Measurements from ENCODE around the gene UBE2C. TPM values are rescaled to one million over a fixed set of nuclear protein-coding genes. Genes with fewer than 3 reads are reported as not detected.

The UBE2C gene
- total RNA-seq, 1 donor from 2014 or later, result 22.9 TPM

DNA sequence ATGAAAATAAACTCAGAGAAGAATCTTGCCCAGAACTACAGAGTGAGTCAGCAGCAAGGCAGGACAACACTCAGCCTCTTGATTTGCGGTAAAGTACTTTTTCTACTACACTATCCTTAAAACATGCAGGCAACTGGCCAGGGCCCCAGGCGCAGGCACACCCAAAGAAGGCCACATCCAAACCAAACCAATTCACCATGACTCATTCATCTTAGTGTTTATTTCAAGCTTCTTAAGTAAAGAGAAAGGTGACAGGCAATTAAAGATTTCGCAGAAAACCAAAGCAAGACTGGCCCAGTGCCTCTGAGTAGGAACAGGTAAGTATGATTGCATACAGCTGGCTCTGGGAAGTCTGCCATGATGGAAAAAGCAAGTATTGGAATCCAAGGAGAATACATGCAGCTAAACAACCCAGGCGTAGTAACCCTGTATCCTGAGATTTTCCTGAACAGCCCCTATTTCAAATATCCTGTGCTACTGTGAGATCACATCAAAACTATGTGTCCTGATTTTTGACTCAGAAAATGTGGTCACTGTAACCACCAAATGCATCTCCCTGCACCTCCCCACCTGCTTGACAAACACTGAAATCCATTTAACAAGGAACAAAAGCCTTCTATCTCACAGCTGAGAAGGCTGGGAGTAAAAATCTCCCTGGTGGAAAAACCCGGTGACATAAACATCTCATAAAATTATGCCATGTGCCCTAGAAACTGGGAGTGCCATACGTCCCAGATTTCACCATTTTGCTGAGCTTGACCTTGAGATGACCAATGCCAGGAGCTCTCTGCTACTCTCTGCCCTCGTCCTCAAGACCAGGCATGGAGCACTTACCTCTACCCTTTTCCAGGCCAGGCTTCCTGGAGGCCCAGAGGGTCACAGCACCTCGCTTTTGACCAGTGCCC lies 33.2 kb upstream of the UBE2C start:
- TF ChIP-seq, protein P1, sequence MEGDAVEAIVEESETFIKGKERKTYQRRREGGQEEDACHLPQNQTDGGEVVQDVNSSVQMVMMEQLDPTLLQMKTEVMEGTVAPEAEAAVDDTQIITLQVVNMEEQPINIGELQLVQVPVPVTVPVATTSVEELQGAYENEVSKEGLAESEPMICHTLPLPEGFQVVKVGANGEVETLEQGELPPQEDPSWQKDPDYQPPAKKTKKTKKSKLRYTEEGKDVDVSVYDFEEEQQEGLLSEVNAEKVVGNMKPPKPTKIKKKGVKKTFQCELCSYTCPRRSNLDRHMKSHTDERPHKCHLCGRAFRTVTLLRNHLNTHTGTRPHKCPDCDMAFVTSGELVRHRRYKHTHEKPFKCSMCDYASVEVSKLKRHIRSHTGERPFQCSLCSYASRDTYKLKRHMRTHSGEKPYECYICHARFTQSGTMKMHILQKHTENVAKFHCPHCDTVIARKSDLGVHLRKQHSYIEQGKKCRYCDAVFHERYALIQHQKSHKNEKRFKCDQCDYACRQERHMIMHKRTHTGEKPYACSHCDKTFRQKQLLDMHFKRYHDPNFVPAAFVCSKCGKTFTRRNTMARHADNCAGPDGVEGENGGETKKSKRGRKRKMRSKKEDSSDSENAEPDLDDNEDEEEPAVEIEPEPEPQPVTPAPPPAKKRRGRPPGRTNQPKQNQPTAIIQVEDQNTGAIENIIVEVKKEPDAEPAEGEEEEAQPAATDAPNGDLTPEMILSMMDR (IDR thresholded peaks at IDR 0.05; ENCODE audit: unreplicated experiment), result no peak
- H3K27ac Mint-ChIP-seq (ENCODE audit: unreplicated experiment), result no peak overlapping the region
- DNase-seq (ENCODE audit: low spot score), result no peak
- H3K27me3 Mint-ChIP-seq (ENCODE audit: unreplicated experiment), result peaks cover 10% of the 10 kb centered on the region
- H3K9me3 Mint-ChIP-seq (ENCODE audit: unreplicated experiment), result no peaks in the 10 kb centered on the region
- no peaks in the 10 kb centered on the region for H3K36me3 Mint-ChIP-seq (ENCODE audit: low read depth, unreplicated experiment)
- peaks cover 2% of the 10 kb centered on the region for H3K4me1 Mint-ChIP-seq (ENCODE audit: unreplicated experiment)
- H3K4me3 Mint-ChIP-seq (ENCODE audit: unreplicated experiment), result no peak overlapping the region

DNA sequence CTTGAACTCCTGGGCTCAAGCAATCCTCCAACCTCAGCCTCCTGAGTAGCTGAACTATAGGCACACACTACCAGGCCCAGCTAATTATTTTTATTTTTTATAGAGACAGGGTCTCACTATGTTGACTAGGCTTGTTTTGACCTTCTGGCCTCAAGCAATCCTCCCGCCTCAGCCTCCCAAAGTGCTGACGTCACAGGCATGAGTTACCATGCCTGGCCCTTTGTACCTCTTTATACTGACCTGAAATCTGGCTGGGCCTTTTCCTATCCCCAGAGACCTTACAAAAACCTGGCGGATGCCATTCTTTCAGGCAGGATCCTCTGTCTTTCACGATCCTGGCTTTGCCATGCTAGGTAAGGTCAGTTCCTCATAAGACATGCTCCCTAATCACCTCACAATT lies 32.3 kb upstream of the UBE2C start:
- H3K4me3 Mint-ChIP-seq (ENCODE audit: unreplicated experiment), result no peak overlapping the region
- no peak overlapping the region for H3K27ac Mint-ChIP-seq (ENCODE audit: unreplicated experiment)
- TF ChIP-seq, protein P1 (IDR thresholded peaks at IDR 0.05; ENCODE audit: unreplicated experiment), result no peak
- H3K36me3 Mint-ChIP-seq (ENCODE audit: low read depth, unreplicated experiment), result no peaks in the 10 kb centered on the region
- H3K4me1 Mint-ChIP-seq (ENCODE audit: unreplicated experiment), result peaks cover 2% of the 10 kb centered on the region
- peaks cover 8% of the 10 kb centered on the region for H3K27me3 Mint-ChIP-seq (ENCODE audit: unreplicated experiment)
- H3K9me3 Mint-ChIP-seq (ENCODE audit: unreplicated experiment), result no peaks in the 10 kb centered on the region
- DNase-seq (ENCODE audit: low spot score), result no peak

DNA sequence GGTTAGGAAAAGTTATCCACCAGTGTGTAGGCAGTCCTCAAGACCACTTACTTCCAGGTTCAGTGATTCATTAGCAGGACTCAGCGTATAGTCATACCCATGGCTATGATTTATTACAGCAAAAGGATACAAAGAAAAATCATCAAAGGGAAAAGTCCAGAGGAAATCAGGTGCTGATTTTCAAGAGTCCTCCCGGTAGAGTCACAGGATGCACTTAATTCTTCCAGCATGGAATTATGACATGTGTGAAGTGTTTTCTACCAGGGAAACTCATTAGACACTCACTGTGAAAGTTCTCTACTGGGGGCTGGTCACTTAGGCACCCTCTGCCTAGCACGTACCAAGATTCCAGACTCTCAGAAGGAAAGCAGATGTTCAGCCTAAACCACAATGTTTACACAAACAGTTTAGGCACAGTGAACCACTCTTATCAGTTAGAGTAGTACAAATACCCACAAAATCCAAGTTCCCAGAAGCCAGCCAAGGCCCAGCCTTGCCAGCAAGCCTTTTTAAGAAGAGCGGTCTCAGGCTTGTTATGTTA lies 31.0 kb upstream of the UBE2C start:
- no peak overlapping the region for H3K27ac Mint-ChIP-seq (ENCODE audit: unreplicated experiment)
- peaks cover 8% of the 10 kb centered on the region for H3K27me3 Mint-ChIP-seq (ENCODE audit: unreplicated experiment)
- H3K4me3 Mint-ChIP-seq (ENCODE audit: unreplicated experiment), result no peak overlapping the region
- no peaks in the 10 kb centered on the region for H3K9me3 Mint-ChIP-seq (ENCODE audit: unreplicated experiment)
- no peak for DNase-seq (ENCODE audit: low spot score)
- peaks cover 2% of the 10 kb centered on the region for H3K4me1 Mint-ChIP-seq (ENCODE audit: unreplicated experiment)
- TF ChIP-seq, protein P1 (IDR thresholded peaks at IDR 0.05; ENCODE audit: unreplicated experiment), result no peak
- no peaks in the 10 kb centered on the region for H3K36me3 Mint-ChIP-seq (ENCODE audit: low read depth, unreplicated experiment)

DNA sequence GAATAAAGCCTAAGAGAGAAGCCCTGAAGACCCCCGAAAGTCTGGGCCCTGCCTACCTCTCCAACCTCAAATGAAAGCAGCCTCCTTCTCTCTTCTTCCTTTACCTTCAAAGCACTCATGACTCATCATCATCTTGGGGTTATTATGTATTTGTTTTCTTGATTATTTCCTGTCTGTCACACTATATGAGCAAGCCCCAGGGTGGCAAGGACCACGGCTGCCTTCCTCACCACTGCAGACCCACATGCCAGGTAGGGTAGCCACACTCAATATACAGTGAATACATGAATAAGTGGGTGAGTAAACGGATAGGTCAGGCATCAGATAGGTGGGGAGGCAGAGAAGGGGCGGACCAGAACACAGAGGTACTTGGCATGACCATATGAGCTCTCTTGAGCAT lies 29.6 kb upstream of the UBE2C start:
- Mint-ChIP-seq H3K27me3 (ENCODE audit: unreplicated experiment) (peaks cover 8% of the 10 kb centered on the region), H3K4me1 (ENCODE audit: unreplicated experiment) (no peaks in the 10 kb centered on the region)

More for the DNA sequence above, 29.6 kb upstream of the UBE2C start:
- DNase-seq (ENCODE audit: low spot score), result no peak
- H3K36me3 Mint-ChIP-seq (ENCODE audit: low read depth, unreplicated experiment), result no peaks in the 10 kb centered on the region
- H3K4me3 Mint-ChIP-seq (ENCODE audit: unreplicated experiment), result no peak overlapping the region
- H3K27ac Mint-ChIP-seq (ENCODE audit: unreplicated experiment), result no peak overlapping the region
- no peaks in the 10 kb centered on the region for H3K9me3 Mint-ChIP-seq (ENCODE audit: unreplicated experiment)
- TF ChIP-seq, protein P1 (IDR thresholded peaks at IDR 0.05; ENCODE audit: unreplicated experiment), result no peak

Data from endothelial cell (in vitro differentiated cells).